SIG-M5 treated with dmso at 0.1 percent for 504 hours (cell line): Measurements from ENCODE around the gene SLC5A6.
A peak's percentile ranks its signal among the peaks of the same experiment; 100 is the strongest.
"Not testable (repeated sequence)": the region's sequence is repeated elsewhere in the genome, so short reads cannot be mapped to it uniquely, and the experiment has no call there.

Experiments
- DNase-seq: peaks from one replicate; lab custom pipeline; 2025; ENCODE audit not compliant: unreplicated experiment; lab: John Stamatoyannopoulos, UW

SLC5A6 gene

DNA sequence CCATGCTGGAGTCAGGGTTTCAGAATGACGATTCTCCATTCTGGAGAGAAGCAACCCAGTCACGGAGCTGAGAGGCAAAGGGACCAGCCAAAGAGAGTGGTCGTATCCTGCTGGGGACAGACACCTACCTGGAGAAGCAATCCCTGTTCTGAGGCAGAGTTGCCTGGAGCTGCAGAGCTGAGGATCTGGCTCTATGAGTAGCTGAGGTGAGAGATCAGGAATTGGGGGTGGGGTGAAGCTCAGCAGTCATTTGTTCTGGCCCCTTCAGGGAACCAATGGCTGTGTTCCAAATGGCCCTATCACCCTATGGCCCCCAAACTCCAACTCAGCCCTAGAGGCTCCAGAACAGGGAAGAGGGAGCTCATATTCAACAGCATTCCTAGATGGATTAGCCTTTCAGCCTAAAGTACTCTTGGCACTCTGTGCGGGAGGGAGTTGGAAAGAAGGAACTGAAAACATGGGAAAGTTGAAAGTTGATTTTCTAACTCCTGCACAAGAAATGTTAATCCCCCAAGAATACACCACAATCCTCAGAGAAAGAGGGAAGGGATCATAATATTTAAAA, 3.5 kb downstream of the SLC5A6 start:
- no peak for DNase-seq

DNA sequence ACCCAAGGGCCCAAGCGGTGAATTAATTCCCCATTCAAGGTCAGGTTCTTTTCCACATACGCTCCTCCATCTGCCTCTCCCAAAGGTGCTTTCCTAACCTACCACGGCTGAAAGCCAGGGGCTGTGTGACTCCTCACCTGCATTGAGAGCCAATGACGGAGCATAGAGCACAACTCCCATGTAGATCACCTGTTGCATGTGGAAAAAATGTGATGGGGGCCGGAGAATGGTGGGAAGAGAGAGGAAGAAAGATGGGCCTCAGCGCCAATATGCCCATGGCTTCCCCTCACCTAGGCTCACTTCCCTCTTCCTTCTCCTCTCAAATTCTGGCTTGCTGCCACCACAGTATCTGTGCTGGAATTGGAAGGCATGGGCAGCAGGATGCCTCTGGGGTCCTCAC, 5.7 kb downstream of the SLC5A6 start:
- no peak for DNase-seq

DNA sequence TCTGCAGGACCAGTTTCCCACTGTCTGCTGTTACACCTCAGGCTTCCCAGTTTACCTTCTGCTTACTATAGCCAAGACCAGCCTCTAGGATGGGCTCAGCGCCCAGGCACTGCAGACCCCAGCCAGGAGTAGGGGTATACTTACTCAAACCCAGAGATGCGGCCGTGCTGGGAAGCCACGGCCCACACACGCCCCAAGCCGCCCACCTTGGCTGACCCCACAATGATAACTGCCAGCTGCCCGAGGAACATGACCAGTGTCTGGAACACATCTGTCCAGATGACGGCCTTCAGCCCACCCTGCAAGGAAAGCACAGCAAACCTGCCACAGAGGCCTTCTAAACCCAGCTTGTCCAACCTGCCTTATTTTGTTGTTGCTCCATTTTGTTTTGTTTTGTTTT, 6.9 kb downstream of the SLC5A6 start:
- no peak for DNase-seq

DNA sequence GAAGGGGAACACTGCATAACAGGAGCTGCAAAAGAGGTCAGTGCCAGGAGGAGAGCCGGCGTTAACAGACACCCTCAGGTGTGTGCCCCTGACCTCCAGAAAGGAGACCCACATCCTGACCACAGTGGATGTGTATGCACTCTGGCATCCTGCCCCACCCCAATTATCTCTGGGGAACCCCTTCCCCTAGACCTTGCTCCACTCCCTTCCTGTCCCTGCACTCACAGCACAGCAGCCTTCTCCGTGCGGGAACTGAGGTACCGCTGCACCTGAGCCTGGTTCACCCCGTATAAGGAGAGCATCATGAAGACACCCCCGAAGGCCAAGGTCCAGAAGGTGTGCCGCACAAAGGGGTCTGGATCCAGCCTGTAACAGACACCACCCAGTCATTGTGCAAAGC, 7.5 kb downstream of the SLC5A6 start:
- no peak for DNase-seq

DNA sequence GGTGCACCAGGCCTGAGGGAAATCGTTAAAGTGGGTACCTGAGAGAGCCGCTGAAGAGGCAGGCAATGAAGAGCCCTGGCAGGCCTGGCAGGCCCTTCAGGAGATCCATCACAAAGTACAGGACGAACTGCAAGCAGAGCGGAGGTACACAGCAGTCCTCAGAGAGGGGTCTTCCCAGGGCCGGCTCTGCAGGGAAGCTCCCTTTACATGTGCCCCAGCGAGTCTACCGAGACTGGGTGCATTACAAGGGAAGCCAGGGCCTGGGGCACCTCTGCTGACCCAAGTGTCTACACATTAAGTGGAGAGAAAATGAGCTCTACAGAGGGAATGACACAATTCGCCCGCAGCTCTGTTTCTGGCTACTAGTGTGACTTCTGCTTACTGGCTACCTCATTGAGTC, 8.3 kb downstream of the SLC5A6 start:
- no peak for DNase-seq

DNA sequence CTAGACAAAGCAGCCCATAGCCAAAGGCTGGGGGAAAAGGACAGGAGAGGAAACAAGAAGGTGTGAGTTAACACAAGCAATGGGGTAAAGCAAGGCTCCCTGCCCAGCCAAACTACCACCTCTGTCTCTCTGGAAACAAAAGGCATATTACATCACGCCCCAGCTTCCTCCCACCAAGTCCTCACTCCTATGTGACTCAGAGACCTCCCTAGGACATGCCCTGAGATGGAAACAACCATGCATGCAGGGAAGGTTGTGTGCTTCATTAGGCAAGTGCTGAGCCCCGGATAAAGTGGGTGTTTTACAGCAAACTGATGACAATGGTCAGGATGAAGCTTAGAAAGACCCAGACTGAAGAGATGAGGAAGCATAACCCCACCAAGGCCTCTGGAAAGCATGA, 9.2 kb downstream of the SLC5A6 start:
- peak; percentile 65 for DNase-seq

DNA sequence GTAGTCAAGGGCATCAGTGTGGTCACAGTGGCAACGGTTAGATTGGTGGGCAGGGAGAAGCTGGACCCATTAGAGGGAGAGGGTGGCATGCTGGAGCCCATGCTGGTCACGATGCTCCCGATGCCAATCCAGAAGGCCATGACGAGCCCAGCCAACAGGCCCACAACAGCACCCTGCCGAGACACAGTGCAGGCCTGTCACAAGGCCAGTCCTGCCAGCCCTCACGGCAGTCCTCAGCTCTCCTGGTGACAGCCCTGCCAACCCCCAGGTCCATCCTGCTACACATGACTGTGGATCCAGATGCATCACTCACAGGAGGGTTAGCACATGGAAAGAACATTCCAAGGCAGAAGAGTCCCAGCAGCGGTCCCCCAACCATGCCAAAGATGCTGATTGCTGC, 10.4 kb downstream of the SLC5A6 start:
- DNase-seq: no peak

DNA sequence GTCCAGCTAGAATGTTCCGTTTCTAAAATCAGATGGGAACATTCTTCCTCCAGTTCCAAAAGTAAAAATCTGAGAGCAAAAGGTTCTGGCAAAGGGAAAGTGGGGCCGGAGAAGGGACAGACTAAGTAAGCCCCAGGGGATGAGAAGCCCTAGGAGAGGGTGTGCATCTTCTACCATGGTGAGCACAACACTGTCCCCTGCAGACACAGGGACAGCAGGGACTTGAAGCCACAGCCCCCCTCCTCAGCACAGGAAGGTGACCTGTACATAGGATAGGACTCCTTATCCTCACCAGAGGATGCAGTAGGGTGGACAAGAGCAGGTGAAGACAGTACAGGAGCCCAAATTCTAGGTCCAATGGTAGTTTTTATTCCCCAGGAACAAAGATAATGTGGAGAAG, 12.8 kb downstream of the SLC5A6 start:
- DNase-seq: no peak

DNA sequence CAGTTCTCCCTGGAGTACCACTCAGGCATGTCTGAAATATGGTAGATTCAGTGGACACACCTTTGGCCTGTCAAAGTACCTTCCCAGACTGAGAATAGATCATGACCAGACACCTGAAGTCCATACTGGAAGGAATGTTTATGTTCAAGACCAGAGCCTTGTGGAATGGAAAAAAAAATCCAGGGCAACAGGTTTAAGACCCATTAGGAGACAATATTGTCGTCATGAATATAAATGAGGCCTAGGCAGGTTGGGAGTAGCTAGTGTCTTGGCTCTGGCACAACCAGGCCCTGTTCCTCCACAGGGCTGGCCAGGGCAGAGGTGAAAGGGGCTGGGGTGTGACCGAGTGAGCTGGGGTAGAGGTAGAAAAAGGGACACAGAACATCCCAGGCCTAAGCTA, 13.4 kb downstream of the SLC5A6 start:
- DNase-seq: no peak

DNA sequence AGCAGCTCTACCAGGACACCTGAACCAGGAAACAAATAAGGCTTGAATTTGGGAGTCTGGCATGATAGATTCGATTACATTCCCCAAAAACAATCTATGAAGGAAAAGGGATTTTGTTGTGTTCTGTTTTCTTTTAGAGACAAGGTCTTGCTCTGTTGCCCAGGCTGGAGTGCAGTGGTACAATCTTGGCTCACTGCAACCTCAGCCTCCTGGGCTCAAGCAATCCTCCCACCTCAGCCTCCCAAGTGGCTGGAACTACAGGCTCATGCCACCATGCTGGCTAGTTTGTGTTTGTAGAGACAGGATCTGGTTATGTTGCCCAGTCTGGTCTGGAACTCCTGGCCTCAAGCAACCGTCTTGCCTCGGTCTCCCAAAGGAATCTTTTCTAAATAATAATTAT, 14.0 kb downstream of the SLC5A6 start:
- not testable (repeated sequence) for DNase-seq

DNA sequence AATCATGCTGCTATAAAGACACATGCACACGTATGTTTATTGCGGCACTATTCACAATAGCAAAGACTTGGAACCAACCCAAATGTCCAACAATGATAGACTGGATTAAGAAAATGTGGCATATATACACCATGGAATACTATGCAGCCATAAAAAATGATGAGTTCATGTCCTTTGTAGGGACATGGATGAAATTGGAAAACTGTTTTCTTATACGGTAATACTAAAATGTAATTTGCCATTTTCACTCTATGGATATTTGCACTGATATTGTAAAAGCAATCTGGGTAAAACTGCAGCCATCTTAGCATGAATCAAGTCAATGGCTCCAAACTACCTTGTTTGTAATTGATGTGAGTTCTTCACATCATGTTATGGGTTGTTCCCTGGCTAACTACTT, 16.3 kb downstream of the SLC5A6 start:
- DNase-seq: not testable (repeated sequence)

DNA sequence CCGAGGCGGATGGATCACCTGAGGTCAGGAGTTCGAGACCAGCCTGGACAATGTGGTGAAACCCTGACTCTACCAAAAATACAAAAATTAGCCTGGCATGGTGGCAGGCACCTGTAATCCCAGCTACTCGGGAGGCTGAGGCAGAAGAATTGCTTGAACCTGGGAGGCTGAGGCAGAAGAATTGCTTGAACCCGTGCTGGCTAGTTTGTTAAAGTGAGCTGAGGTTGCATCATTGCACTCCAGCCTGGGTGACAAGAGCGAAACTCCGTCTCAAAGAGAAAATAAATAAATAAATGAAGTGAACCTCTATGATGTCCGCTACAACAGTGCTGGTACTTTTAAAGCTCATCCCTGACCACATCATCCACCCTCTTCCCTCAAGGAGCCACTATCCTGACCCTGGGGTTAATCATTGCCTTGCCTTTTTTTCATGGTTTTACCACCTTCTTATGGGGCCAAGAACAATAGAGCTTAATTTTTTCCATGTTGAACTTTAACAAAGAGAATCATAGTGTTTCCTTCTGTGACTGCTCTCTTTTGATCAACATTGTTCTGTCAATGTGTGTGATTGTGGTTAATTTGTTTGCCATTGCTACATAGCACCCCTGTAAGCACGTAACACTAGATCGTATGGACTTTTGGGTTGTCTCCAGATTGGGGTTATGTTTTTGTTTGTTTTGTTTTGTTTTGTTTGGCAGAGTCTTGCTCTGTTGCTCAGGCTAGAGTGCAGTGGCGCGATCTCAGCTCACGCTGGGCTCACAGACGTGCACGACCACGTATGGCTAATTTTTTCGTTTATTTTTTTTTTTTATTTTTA, 17.3 kb downstream of the SLC5A6 start:
- no peak for DNase-seq

DNA sequence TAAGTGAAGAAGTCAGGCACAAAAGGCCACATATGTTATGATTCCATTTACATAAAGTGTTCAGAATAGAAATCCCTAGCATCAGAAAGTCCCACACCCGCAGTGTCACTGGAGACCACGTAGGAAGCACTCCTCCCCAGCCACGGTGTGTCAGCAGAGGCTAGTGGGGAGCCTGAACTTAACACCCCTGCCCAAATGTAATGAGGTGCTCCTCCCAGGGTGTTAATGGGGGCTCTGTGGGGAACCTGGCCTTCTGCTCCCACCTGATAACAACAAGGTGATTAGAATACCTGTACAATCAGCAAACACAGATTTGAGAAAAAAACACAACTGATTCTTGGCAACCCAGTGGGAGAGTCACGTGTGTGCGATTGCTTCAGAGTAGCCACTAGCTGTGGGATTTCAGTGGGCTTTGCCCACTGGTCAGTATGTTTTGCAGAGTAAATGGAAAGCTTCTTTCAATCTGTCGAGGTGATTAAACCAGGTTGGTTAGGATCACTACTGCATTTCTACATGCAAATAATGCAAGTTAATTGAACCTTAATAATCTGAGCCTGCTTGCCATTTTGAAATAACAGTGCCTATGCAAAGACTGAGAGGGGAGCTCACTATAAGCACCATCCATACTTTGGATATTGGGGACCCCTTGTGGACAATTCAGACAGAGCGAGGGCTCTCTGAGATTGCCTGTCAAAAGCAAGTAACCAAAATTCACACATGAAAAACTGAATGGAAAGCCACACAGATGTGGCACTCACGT, 20.8 kb downstream of the SLC5A6 start:
- DNase-seq: peak; percentile 65

DNA sequence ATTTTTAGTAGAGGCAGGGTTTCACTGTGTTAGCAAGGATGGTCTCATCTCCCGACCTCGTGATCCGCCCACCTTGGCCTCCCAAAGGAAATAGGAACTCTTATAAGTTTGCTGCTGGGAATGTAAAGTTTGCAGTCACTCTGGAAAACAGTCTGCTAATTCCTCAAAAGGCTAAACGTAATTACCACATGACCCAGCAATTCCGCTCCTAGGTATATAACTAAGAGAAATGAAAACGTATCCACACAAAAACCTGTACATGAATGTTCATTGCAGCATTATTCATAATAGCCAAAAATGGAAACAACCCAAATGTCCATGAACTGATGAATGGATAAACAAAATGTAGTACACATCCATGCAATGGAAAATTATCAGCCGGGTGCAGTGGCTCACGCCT, 22.1 kb downstream of the SLC5A6 start:
- DNase-seq: no peak

DNA sequence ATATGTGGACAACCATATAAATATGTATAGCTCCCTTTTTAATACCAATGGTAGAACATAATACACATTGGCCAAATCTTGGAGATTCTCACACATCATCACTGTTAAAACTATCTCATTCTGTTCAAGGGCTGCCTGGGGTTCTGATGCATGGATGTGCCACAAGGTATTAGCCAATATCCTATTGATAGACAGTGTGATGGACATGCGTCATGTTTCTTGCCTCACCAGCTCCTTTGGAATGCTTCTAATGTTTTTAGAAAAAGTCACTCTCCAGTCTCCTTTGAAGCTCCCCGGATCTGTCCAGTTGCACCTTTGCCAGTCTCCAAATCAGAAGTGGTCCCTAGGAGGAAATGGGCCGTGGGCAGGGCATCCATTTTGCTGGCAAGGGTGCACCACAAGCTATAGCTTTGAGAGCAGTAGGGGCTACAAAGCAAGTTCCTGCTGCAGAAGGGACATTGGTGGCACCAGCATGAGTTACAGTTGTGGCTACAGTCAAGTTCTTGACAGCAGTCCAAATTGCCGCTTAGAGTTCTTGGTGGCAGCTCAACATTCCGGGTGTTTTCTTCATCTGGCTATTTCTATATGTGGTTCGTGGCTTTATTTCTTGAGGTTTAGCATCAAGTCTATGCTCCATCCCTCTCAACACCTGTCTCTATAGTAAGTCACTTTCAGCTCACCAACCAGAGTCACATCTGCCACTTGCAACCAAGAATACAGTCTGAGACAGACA, 25.3 kb downstream of the SLC5A6 start:
- no peak for DNase-seq

DNA sequence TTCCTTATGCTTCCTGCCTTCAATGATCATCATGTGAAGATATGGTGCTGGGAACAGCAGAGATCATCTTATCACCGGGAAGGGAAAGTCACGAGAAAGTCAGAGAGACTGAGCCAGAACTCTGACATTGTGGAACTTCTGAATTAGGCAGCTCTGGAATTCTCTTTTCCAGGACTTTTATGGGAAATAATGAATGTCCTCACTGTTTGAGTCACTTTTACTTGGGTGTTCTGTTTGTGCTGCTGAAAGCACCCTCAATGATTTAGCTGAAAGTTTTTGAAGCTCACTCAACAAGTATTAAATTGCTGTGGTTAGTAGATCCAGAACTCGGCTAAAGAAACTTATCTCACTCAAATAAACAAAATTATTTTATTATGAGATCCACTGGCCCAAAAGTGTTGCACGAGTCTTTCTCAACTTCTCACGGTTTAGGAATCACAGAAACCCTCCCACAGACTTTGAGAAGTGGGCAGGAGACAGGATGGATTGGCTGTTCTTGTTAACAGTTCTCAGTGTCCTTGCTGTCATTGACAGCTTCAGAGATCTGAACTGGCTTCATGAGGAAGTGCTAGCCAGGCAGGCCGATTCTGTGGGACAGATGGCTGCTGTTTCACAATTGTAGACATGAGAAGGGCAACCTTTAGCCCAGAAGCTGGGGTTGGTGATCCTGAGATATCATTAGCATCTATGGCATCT, 26.6 kb downstream of the SLC5A6 start:
- DNase-seq: peak; percentile 74

DNA sequence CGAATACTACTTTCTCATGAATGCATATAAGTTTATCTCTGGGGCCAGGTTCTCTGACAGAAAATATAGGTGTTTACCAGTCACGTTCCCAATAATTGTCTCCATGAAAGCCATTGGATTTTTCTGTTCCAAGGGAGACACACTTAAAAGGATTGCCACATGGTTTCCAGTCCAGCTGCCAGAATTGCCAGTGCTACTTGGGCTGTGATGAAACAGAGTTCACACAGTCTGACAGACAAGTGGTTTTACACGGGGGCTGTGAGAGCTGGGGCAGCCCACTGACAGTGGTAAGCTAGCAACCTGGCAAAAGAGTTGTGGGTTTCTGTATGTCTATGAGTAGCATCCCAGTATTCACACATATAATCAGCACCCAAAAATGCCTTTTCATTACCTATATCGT, 28.0 kb downstream of the SLC5A6 start:
- DNase-seq: peak; percentile 24

DNA sequence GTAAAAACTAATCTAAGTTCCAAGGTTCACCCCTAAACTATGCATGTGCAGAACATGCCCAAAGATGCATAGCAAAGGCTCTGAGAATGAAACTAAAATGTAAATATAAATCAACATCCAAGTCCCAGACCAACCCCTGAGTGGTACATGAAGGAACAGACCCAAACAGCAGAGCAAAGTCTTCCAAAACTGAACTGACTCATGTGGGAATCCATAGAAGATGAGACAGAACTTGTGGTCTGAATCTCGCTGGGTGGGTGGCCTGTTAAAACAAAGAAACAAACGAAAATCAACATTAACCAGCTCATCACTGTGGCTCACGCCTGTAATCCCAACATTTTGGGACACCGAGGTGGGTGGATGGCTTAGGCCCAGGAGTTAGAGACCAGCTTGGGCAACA, 29.7 kb downstream of the SLC5A6 start:
- no peak for DNase-seq

DNA sequence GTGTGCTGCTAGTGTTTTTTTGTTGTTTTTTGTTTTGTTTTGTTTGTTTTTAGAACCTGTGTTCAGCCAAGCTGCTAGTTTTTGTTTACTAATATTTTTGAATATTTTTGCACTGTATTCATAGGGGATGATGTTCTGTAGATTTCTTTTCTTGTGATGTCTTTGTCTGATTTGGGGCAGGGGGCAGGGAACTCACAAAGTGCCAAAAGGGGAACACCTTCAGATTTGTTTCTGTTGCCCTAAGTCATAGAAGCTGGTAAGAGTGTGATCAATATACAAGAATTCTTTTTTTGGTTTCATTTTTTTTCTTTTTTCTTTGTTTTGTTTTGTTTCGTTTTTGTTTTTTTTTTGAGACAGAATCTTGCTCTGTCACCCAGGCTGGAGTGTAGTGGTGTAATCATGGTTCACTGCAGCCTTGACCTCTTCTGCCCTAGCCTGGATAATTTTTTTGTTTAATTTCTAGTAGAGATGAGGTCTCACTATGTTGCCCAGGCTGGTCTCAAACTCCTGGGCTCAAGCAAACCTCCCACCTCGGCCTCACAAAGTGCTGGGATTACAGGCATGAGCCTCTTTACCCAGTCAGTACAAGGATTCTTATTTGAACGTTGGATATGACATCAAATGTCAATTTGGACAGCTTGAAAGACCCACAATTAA, 32.6 kb downstream of the SLC5A6 start:
- DNase-seq: no peak

DNA sequence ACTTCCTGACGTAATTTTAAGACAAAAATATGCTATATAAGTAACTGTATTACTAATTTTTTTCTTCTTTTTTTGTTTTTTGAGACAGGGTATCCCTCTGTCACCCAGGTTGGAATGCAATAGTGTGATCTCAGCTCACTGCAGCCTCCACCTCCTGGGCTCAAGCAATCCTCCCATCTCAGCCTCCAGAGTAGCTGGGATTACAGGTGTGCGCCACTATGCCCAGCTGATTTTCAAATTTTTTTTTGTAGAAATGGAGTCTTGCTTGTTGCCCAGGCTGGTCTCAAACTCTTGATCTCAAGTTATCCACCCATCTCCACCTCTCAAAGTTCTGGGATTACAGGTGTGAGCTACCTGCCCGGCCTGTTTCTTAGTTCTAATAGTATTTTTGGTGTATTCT, 33.6 kb downstream of the SLC5A6 start:
- DNase-seq: no peak
